Colon (tissue), 2 donors: Measurements from ENCODE around the gene ACVR1B.

Experiments
- FAIRE-seq: peaks from 2 replicates; lab custom pipeline; 2012; peaks lifted over from hg19 to GRCh38; lab: Jason Lieb, UNC
- donor health status: control.
- donor health status: control.

Gene ACVR1B

GRCh38 chr12:52023182-52023975, 71.9 kb downstream of the ACVR1B start:
- FAIRE-seq, result no peak

GRCh38 chr12:52023976-52024688, 72.6 kb downstream of the ACVR1B start:
- no peak for FAIRE-seq

GRCh38 chr12:52024845-52025230, 73.3 kb downstream of the ACVR1B start:
- FAIRE-seq, result no peak

DNA sequence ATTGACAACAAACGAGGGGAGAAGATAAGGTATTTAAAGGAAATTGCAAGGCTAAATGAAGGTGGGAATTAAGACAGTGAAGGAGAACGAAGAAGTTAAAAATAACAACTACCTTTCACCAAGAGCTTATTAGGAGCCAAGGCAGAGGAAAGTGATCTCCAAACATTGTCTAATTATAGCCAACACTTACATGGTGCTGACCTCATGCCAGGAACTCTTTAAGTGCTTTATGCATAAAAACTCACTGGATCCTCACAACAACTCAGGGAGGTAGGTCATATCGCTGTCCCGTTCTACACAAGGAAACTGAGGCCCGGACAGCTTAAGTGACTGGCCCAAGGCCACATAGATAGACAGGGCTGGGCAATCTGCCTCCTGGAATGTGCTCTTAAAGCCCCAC, 74.8 kb downstream of the ACVR1B start:
- no peak for FAIRE-seq

DNA sequence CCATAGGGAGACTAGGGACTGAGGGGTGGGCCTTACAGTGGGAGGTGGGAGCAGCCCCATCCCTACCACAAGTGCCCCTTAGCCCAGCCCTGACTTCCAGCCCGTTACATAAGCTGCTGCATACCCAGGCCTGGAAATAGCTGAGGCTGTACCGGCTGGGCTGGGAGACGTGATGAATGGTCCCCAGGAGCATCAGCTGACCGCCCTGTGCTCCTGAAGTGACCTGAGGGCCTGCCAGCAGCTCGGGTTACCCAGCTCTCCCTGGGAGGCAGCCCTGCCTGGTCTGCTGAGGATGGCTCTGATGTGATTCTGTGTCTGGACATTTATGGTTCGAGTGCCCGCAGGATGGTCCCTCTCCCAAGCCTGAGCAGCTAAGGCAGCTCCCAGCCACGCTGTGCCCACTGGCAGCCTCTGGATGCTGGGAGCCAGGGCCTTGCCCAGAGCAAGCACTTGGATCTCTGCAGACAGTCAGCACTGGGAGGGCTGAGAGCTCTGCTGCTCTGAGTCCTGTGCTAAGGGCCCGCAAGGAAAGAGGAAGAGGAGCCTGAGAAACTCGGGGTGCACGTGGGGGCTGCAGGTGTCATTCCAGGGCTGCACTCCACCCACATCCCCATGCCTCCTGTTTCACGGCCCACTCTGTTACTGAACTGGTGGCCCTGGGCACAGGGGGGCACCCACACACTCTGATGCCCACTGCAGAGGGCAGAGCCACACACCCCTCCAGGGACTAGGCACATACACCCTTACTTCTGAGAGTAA, 75.8 kb downstream of the ACVR1B start:
- FAIRE-seq, result no peak

DNA sequence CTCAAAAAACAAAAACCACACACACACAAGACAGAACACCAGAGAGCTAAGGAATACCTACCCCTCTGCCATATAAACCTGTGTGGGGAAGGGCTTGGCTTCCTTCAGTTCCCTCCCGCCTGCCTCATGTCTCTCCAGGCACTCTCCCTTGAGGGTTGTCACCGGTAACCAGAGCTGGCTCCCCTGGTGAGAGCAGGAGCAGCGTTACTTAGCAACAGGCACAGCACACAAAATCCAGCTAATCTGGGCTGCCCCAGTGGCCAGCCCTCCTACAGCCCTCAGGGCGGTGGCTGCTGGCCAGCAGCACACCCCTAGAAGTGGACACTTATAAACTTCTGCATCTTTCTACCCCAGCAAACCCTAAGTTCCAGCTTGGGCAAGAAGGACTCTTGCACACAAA, 78.2 kb downstream of the ACVR1B start:
- FAIRE-seq, result no peak

- FAIRE-seq, result no peak
These were observed 80.9 kb downstream of the ACVR1B start for GRCh38 chr12:52032446-52032803.

- no peak for FAIRE-seq
These were observed 81.4 kb downstream of the ACVR1B start for GRCh38 chr12:52032804-52033445.

DNA sequence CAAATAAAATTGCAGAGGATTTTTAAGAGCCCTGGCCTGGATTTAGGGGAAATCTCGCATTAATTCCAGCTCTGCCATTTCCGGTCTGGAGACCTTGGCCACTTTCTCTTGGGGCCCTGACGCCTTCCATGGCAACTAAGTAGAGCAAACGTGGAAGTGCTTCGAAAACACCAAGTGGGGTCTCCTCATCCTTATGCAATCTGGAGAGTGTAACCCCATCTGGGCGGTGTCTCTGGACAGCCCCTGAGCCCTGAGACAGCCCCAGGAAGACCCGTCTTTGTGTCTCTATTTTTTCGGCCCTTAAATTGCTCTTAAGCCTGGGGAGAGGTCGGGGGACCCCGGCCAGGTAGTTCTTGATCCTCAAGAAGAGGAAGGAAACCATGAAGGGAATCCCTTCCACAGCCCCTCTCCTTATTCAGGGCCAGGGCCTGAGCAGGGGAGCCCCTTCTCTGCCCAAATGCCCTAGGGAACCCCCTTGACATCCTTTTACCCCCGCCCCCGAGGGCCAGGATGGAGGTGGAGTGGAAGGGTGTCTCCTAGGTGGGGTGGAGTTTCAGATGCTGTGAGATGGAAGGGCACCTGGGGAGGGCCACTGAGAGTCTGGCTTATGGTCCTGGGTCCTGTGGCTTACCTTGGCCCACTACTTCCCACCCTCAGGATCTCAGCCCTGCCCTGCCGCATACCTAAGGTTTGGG, 82.1 kb downstream of the ACVR1B start:
- FAIRE-seq, result no peak

- FAIRE-seq, result no peak
These were observed 83.7 kb downstream of the ACVR1B start for GRCh38 chr12:52035190-52035589.

- FAIRE-seq, result no peak
These were observed 84.4 kb downstream of the ACVR1B start for GRCh38 chr12:52035926-52036325.

- no peak for FAIRE-seq
These were observed 85.2 kb downstream of the ACVR1B start for GRCh38 chr12:52036587-52037171.

- no peak for FAIRE-seq
These were observed 85.9 kb downstream of the ACVR1B start for GRCh38 chr12:52037248-52037861.

GRCh38 chr12:52038447-52038846, 86.9 kb downstream of the ACVR1B start:
- no peak for FAIRE-seq

GRCh38 chr12:52041035-52041434, 89.5 kb downstream of the ACVR1B start:
- FAIRE-seq, result no peak

DNA sequence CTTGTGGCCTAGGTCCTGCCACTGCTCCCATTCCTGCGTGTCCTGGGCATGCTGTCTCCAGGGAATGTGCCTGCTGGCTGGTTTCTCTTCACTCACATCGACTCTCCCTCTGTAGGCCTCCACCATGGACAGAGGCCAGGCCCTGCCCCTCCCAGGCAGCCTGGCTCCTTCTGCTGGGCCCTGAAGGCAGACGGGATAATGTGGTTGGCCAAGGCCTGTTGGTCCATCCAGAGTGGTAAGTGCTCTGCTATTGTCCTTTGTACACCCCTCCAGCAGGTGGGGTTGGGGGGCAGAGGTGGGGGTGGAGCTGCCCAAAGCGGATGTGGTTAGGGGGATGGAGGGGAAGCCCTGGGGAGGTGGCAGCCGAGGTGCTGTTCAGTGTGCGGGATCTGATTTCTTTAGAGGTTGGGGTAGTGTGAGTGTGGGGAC, 90.2 kb downstream of the ACVR1B start:
- FAIRE-seq, result no peak

DNA sequence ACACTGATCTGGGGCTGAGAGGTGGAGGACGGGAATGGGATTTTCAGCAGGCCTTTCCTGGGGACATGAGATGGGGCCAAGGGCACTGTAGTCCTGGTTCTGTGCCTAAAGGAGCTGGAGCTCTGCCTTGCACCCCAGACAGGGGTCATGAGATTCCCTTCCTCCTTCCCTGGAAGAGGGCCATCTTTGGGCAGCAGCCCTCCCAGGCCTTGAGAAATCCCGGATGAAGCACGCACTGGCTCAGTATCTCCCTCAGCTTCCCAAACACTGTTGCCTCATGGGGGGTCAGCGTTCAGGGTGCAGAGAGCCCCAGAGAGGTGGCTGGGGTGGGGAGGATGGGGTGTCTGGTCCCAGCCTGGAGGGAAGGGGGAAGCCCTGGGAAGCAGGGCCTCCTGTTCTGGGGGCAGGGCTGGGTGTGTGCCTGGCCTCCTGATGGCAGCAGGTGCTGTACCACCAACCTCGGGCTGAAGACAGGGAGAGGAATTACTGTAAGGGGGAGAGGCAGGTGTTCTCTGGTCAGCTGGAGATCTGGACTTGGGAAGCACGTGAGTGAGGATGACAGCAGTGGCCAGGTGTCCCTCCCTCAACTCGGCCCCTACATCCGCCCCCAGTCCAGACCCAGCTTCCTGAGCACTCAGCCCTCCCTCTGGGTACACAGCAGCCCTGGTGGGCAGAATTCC, 91.3 kb downstream of the ACVR1B start:
- no peak for FAIRE-seq

GRCh38 chr12:52043386-52044212, 92.1 kb downstream of the ACVR1B start:
- FAIRE-seq, result no peak

DNA sequence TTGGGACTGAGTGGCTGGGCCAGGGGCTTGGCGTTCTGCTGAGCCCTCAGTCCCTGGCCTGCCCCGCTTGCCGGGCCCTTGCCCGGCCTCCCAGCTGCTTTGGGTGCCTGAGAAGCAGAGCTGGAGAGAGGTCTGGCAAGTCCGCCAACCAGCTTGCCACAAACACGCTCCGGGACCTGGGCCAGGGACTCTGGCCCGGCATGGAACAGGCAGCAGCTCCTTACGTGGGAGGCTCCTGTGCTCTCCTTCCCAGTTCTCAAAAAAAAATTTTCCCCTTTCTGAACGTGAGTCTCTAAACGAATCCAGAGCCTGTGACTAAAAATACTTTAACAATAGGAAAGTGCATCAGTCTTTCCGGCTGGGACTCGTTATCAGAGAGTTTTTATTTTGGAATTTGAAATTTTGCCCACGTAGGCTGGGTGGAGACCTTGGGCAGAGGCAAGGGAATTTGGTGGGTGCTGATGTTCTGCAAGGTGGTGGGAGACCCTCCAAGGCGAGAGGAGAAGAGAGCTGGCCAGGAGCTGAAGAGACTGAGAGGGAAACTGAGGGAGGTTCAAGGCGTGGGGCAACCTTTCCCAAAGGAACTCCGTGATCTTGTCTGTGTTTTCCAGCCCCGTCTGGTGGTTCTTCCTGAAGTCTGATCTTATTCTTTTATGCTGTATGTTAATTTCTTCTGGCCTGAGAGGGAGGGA, 92.9 kb downstream of the ACVR1B start:
- no peak for FAIRE-seq
